AG04450 (cell line): ENCODE results near the gene CARS2. TPM values are rescaled to one million over a fixed set of nuclear protein-coding genes. Genes with fewer than 3 reads are reported as not detected.

Experiments used
- CTCF ChIA-PET: fragments of 300-600, 350-600 bp; formaldehyde crosslinking; extraction: SDS; loops from one replicate; lab custom pipeline; 2022; ENCODE audit warnings: antibody characterized with exemption, inconsistent platforms; lab: Charles Lee
- POLR2A ChIA-PET: fragments of 350-600 bp; formaldehyde crosslinking; extraction: SDS; loops from one replicate; lab custom pipeline; 2021; ENCODE audit warnings: antibody characterized with exemption, inconsistent platforms; lab: Yijun Ruan, JAX
- DNase-seq: peaks from one replicate; pipeline ENCODE4 v3.0.0-alpha.2; 2011; ENCODE audit warnings: low read depth, low spot score
- H3K27ac ChIP-seq: one replicate; pipeline ENCODE4 v1.5.1; 2012; ENCODE audit warnings: low read depth, low read length, control low read depth
- H3K27me3 ChIP-seq: one replicate; pipeline ENCODE4 v1.6.0; 2012; ENCODE audit warnings: low read length; ENCODE audit not compliant: control insufficient read depth, insufficient read depth
- H3K4me3 ChIP-seq: 2 replicates; pipeline ENCODE4 v1.5.1; 2011; ENCODE audit warnings: mild to moderate bottlenecking, low read depth, low read length, control low read depth
- H3K9me3 ChIP-seq: 2 replicates; pipeline ENCODE4 v1.5.1; 2012; ENCODE audit warnings: low read length; ENCODE audit not compliant: control insufficient read depth, insufficient read depth
- CTCF ChIP-seq: IDR thresholded peaks from 2 replicates; pipeline ENCODE4 v1.5.1; 2011; ENCODE audit warnings: low read depth, low read length, control low read depth, inconsistent platforms
- polyA plus RNA-seq: library from polyadenylated mRNA; depleted of rRNA; stranded (reverse); fragments of >200 nt; gene quantifications from 2 replicates; pipeline ENCODE4 v1.2.3, GENCODE V29; 2011

The CARS2 gene
- polyA plus RNA-seq, 1 experiment, result 51.5 TPM

GRCh38 chr13:110627761-110628476 is 78.0 kb downstream of the CARS2 start:
- ChIA-PET CTCF (no interaction called here), POLR2A (no interaction called here)
- Histone ChIP-seq H3K27me3 (no peaks in the 10 kb centered on the region), H3K4me3 (no peak overlapping the region), H3K27ac (no peak overlapping the region), H3K9me3 (no peaks in the 10 kb centered on the region; the same call in 1 of the 2 replicates)
- no peak for DNase-seq
- no peak for TF ChIP-seq CTCF

- no peak for DNase-seq
- H3K27me3 ChIP-seq, result no peaks in the 10 kb centered on the region
- no peak overlapping the region for H3K27ac ChIP-seq
- no peak for TF ChIP-seq CTCF
- ChIA-PET POLR2A (no interaction called here), CTCF (no interaction called here)
- H3K4me3 ChIP-seq, result no peak overlapping the region
- H3K9me3 ChIP-seq, result no peaks in the 10 kb centered on the region; the same call in 1 of the 2 replicates
These were observed 78.6 kb downstream of the CARS2 start for GRCh38 chr13:110627351-110627750.

GRCh38 chr13:110626521-110626920 is 79.4 kb downstream of the CARS2 start:
- CTCF ChIA-PET, result no interaction called here
- no peak for TF ChIP-seq CTCF
- no peak overlapping the region for H3K27ac ChIP-seq
- no peak overlapping the region for H3K4me3 ChIP-seq
- POLR2A ChIA-PET, result no interaction called here
- no peaks in the 10 kb centered on the region; the same call in 1 of the 2 replicates for H3K9me3 ChIP-seq
- no peaks in the 10 kb centered on the region for H3K27me3 ChIP-seq
- DNase-seq, result no peak

GRCh38 chr13:110625771-110626321 is 80.1 kb downstream of the CARS2 start:
- TF ChIP-seq CTCF, result no peak
- ChIA-PET CTCF (no interaction called here), POLR2A (no interaction called here)
- H3K4me3 ChIP-seq, result no peak overlapping the region
- H3K27ac ChIP-seq, result no peak overlapping the region
- no peaks in the 10 kb centered on the region for H3K27me3 ChIP-seq
- no peak for DNase-seq
- H3K9me3 ChIP-seq, result no peaks in the 10 kb centered on the region; the same call in 1 of the 2 replicates
